ENCODE results near the gene GALK2. TPM values are rescaled to one million over a fixed set of nuclear protein-coding genes. Genes with fewer than 3 reads are reported as not detected.

The GALK2 gene
- total RNA-seq, 2 experiments from 2014 or later: 31.1 to 33.1 TPM

GRCh38 chr15:49301562-49301961 is 131.5 kb downstream of the GALK2 start:
- no peak overlapping the region for H3K4me3 Mint-ChIP-seq
- CTCF ChIA-PET: no interaction called here
- peaks cover 4% of the 10 kb centered on the region for H3K4me1 Mint-ChIP-seq (ENCODE audit: low read depth)
- H3K9me3 Mint-ChIP-seq: no peaks in the 10 kb centered on the region
- H3K36me3 Mint-ChIP-seq: peaks cover 53% of the 10 kb centered on the region
- no peak for DNase-seq
- intact Hi-C loops (cut with micrococcal nuclease): no loop called here
- H3K27ac Mint-ChIP-seq: no peak overlapping the region
- no peaks in the 10 kb centered on the region for H3K27me3 Mint-ChIP-seq
- POLR2A ChIA-PET: interaction anchor here (0.6 kb wide), 1 partner anchor 485 kb away, joined by 6 read pairs; no protein-coding TSS in a partner anchor

GRCh38 chr15:49303003-49303402 is 133.0 kb downstream of the GALK2 start:
- H3K4me3 Mint-ChIP-seq: no peak overlapping the region
- H3K27ac Mint-ChIP-seq: no peak overlapping the region
- H3K27me3 Mint-ChIP-seq: no peaks in the 10 kb centered on the region
- intact Hi-C loops (cut with micrococcal nuclease): no loop called here
- ChIA-PET CTCF (no interaction called here), POLR2A (no interaction called here)
- no peak for DNase-seq
- peaks cover 4% of the 10 kb centered on the region for H3K4me1 Mint-ChIP-seq (ENCODE audit: low read depth)
- H3K36me3 Mint-ChIP-seq: peaks cover 52% of the 10 kb centered on the region
- H3K9me3 Mint-ChIP-seq: no peaks in the 10 kb centered on the region

GRCh38 chr15:49306551-49306950 is 136.5 kb downstream of the GALK2 start:
- POLR2A ChIA-PET: no interaction called here
- no peak overlapping the region for H3K4me3 Mint-ChIP-seq
- no peak for DNase-seq

GRCh38 chr15:49308686-49309085 is 138.6 kb downstream of the GALK2 start:
- Mint-ChIP-seq H3K9me3 (no peaks in the 10 kb centered on the region), H3K27me3 (no peaks in the 10 kb centered on the region), H3K4me3 (no peak overlapping the region), H3K4me1 (ENCODE audit: low read depth) (peaks cover 4% of the 10 kb centered on the region), H3K36me3 (peaks cover 41% of the 10 kb centered on the region), H3K27ac (no peak overlapping the region)
- intact Hi-C loops (cut with micrococcal nuclease): no loop called here
- CTCF ChIA-PET: no interaction called here
- POLR2A ChIA-PET: no interaction called here
- no peak for DNase-seq

More at GRCh38 chr15:49306551-49306950, 136.5 kb downstream of the GALK2 start:
- no peak overlapping the region for H3K27ac Mint-ChIP-seq
- CTCF ChIA-PET: no interaction called here
- intact Hi-C loops (cut with micrococcal nuclease): no loop called here
- H3K9me3 Mint-ChIP-seq: no peaks in the 10 kb centered on the region
- H3K36me3 Mint-ChIP-seq: peaks cover 44% of the 10 kb centered on the region
- no peaks in the 10 kb centered on the region for H3K27me3 Mint-ChIP-seq
- peaks cover 4% of the 10 kb centered on the region for H3K4me1 Mint-ChIP-seq (ENCODE audit: low read depth)

- no peak for DNase-seq
- Mint-ChIP-seq H3K27ac (no peak overlapping the region), H3K4me3 (no peak overlapping the region), H3K27me3 (no peaks in the 10 kb centered on the region), H3K9me3 (no peaks in the 10 kb centered on the region), H3K4me1 (ENCODE audit: low read depth) (peaks cover 4% of the 10 kb centered on the region), H3K36me3 (peaks cover 35% of the 10 kb centered on the region)
- intact Hi-C loops (cut with micrococcal nuclease): no loop called here
- ChIA-PET POLR2A (no interaction called here), CTCF (interaction anchor here (0.7 kb wide), 1 partner anchor 63 kb away, joined by 3 read pairs; no protein-coding TSS in a partner anchor)
Measured at GRCh38 chr15:49309889-49310288, 139.8 kb downstream of the GALK2 start.

GRCh38 chr15:49313650-49314049 is 143.6 kb downstream of the GALK2 start:
- Mint-ChIP-seq H3K4me3 (no peak overlapping the region), H3K4me1 (ENCODE audit: low read depth) (peaks cover 4% of the 10 kb centered on the region), H3K9me3 (no peaks in the 10 kb centered on the region), H3K27me3 (no peaks in the 10 kb centered on the region), H3K27ac (no peak overlapping the region), H3K36me3 (peaks cover 33% of the 10 kb centered on the region)
- ChIA-PET POLR2A (no interaction called here), CTCF (no interaction called here)
- intact Hi-C loops (cut with micrococcal nuclease): no loop called here
- DNase-seq: no peak

- H3K27me3 Mint-ChIP-seq: no peaks in the 10 kb centered on the region
- CTCF ChIA-PET: no interaction called here
- no peak for DNase-seq
- no peak overlapping the region for H3K4me3 Mint-ChIP-seq
- peaks cover 4% of the 10 kb centered on the region for H3K4me1 Mint-ChIP-seq (ENCODE audit: low read depth)
- no peaks in the 10 kb centered on the region for H3K9me3 Mint-ChIP-seq
- intact Hi-C loops (cut with micrococcal nuclease): no loop called here
- POLR2A ChIA-PET: no interaction called here
- no peak overlapping the region for H3K27ac Mint-ChIP-seq
- peaks cover 39% of the 10 kb centered on the region for H3K36me3 Mint-ChIP-seq
Measured at GRCh38 chr15:49314716-49315115, 144.7 kb downstream of the GALK2 start.

GRCh38 chr15:49315391-49315823 is 145.4 kb downstream of the GALK2 start:
- Mint-ChIP-seq H3K4me1 (ENCODE audit: low read depth) (peaks cover 4% of the 10 kb centered on the region), H3K36me3 (peaks cover 40% of the 10 kb centered on the region), H3K9me3 (no peaks in the 10 kb centered on the region), H3K27me3 (no peaks in the 10 kb centered on the region), H3K27ac (no peak overlapping the region), H3K4me3 (no peak overlapping the region)
- DNase-seq: no peak
- CTCF ChIA-PET: no interaction called here
- POLR2A ChIA-PET: no interaction called here
- intact Hi-C loops (cut with micrococcal nuclease): no loop called here

- H3K27ac Mint-ChIP-seq: no peak overlapping the region
- peaks cover 41% of the 10 kb centered on the region for H3K36me3 Mint-ChIP-seq
- ChIA-PET POLR2A (no interaction called here), CTCF (no interaction called here)
- no peak for DNase-seq
- intact Hi-C loops (cut with micrococcal nuclease): no loop called here
- no peaks in the 10 kb centered on the region for H3K27me3 Mint-ChIP-seq
- H3K4me1 Mint-ChIP-seq (ENCODE audit: low read depth): no peaks in the 10 kb centered on the region
- H3K4me3 Mint-ChIP-seq: no peak overlapping the region
- H3K9me3 Mint-ChIP-seq: no peaks in the 10 kb centered on the region
Measured at GRCh38 chr15:49320351-49320750, 150.3 kb downstream of the GALK2 start.

GRCh38 chr15:49323207-49323606 is 153.2 kb downstream of the GALK2 start:
- H3K27ac Mint-ChIP-seq: no peak overlapping the region
- H3K4me1 Mint-ChIP-seq (ENCODE audit: low read depth): no peaks in the 10 kb centered on the region
- no peak for DNase-seq
- no peaks in the 10 kb centered on the region for H3K9me3 Mint-ChIP-seq
- CTCF ChIA-PET: no interaction called here
- POLR2A ChIA-PET: no interaction called here
- intact Hi-C loops (cut with micrococcal nuclease): no loop called here
- H3K4me3 Mint-ChIP-seq: no peak overlapping the region
- no peaks in the 10 kb centered on the region for H3K27me3 Mint-ChIP-seq
- peaks cover 34% of the 10 kb centered on the region for H3K36me3 Mint-ChIP-seq

- no peak overlapping the region for H3K4me3 Mint-ChIP-seq
- CTCF ChIA-PET: no interaction called here
- H3K9me3 Mint-ChIP-seq: no peaks in the 10 kb centered on the region
- intact Hi-C loops (cut with micrococcal nuclease): no loop called here
- H3K27me3 Mint-ChIP-seq: no peaks in the 10 kb centered on the region
- POLR2A ChIA-PET: no interaction called here
- no peak for DNase-seq
- H3K27ac Mint-ChIP-seq: no peak overlapping the region
- peaks cover 18% of the 10 kb centered on the region for H3K36me3 Mint-ChIP-seq
- no peaks in the 10 kb centered on the region for H3K4me1 Mint-ChIP-seq (ENCODE audit: low read depth)
Measured at GRCh38 chr15:49327927-49328326, 157.9 kb downstream of the GALK2 start.

- POLR2A ChIA-PET: no interaction called here
- intact Hi-C loops (cut with micrococcal nuclease): no loop called here
- DNase-seq: no peak
- Mint-ChIP-seq H3K27ac (no peak overlapping the region), H3K4me3 (no peak overlapping the region), H3K36me3 (peaks cover 15% of the 10 kb centered on the region), H3K27me3 (no peaks in the 10 kb centered on the region), H3K9me3 (no peaks in the 10 kb centered on the region), H3K4me1 (ENCODE audit: low read depth) (no peaks in the 10 kb centered on the region)
- CTCF ChIA-PET: interaction anchor here (0.6 kb wide), 1 partner anchor 935 kb away, joined by 4 read pairs; no protein-coding TSS in a partner anchor
Measured at GRCh38 chr15:49328941-49329340, 158.9 kb downstream of the GALK2 start.

GRCh38 chr15:49330166-49330565 is 160.1 kb downstream of the GALK2 start:
- DNase-seq: no peak
- Mint-ChIP-seq H3K4me3 (no peak overlapping the region), H3K9me3 (no peaks in the 10 kb centered on the region), H3K27ac (no peak overlapping the region), H3K36me3 (peaks cover 15% of the 10 kb centered on the region), H3K4me1 (ENCODE audit: low read depth) (no peaks in the 10 kb centered on the region), H3K27me3 (no peaks in the 10 kb centered on the region)
- intact Hi-C loops (cut with micrococcal nuclease): no loop called here
- ChIA-PET POLR2A (no interaction called here), CTCF (no interaction called here)

GRCh38 chr15:49331442-49331841 is 161.4 kb downstream of the GALK2 start:
- DNase-seq: no peak
- POLR2A ChIA-PET: no interaction called here

More at GRCh38 chr15:49331442-49331841, 161.4 kb downstream of the GALK2 start:
- intact Hi-C loops (cut with micrococcal nuclease): no loop called here
- Mint-ChIP-seq H3K9me3 (no peaks in the 10 kb centered on the region), H3K4me1 (ENCODE audit: low read depth) (no peaks in the 10 kb centered on the region), H3K27ac (no peak overlapping the region), H3K4me3 (no peak overlapping the region), H3K36me3 (peaks cover 18% of the 10 kb centered on the region), H3K27me3 (no peaks in the 10 kb centered on the region)
- CTCF ChIA-PET: no interaction called here

All from activated CD4-positive, alpha-beta memory T cell treated with anti-CD3 and anti-CD28 coated beads for 36 hours (primary cell).